Fibroblast of peridontal ligament (primary cell): ENCODE measurements around the gene FAM151A.

Experiments
- DNase-seq: peaks from one replicate; pipeline ENCODE4 v3.0.0-alpha.2; 2010; ENCODE audit errors: extremely low read depth

The FAM151A gene

DNA sequence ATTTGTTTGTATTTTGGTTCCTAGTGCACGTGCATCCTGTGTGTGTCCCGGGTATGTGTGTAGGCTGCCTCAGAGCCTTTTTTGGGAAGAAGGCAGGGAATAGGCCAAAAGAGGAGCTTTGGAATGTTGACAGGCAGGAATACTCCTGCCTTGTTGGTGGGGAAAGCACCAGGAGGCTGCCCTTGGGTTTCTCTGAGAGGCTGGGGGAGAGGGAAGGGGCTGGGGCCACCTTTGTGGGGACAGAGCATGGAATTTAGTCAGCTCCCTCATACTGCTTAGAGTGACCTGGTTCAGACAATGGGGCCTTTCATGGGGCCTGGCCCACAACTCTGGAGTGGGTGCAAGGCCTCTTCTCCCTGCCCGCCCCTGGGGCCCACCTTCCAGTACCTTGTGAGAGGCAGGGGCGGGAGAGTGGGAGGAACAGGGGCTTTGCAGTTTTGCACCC lies 44.0 kb downstream of the FAM151A start:
- no peak for DNase-seq

DNA sequence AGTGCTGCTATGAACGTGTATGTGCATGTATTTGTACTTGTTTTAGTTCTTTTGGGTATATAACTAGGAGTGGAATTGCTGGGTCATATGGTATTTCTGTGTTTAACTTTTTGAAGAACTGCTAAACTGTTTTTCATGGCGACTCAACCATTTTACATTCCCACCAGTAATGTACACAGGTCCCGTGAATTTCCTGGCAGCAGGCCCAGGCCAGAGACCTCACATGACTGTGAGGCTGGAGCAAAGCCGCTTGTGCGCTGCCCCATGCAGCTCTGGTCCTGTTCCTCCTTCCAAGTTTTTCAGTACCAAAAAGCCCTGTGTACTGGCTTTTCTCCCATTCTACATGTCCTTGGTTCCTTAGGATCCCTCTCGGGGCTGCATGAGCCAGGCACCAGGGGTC lies 45.7 kb downstream of the FAM151A start:
- DNase-seq: peak; percentile 29

DNA sequence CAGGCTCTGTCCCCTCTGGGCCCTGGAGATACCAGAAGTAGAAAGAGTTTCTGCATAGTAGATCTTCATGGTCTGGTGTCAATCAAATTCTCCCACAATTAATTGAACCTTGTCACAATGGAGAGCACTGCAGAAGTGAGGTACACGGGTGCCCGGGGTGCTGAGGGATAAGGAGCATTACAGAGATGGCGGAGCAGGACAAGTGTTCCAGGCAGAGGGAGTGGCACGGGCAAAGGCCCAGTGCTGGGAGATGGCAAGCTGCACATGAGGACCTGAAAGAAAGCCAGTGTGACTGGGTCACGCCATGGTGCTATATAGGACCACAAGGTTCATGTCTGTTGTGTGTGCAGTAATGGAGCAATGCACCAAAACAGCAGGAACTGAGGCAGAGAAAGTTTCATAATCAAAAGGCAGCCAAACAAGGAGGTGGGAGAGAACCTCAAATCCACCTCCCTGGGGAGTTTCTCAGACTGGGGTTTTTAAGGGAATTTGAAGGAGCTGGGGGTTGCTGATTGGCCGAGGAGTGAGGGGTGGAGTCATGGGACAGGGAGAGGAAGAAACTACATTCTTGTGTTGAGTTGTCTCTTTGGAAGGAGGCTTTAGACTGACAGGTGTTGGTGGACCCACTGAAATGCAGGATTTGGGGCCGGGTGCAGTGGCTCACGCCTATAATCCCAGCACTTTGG lies 47.6 kb downstream of the FAM151A start:
- DNase-seq: no peak

DNA sequence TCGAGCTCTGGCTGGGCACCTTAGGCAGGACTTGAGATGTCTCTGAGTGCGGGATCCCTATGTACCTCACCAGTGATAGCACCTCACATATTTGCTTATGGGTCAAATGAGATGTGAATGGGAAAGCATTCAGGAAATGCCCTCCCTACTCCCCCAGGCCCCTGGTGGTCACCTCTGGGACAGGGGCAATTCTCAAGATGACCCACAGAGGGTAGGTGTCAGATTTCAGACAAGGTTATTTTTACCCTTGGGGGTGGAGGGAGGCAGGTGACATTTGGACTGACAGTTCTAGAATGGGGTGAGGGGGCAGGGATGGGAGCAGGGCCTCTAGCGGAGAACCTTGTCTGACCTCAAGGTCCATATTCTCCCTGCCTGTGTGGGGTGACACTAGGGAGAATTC lies 48.2 kb downstream of the FAM151A start:
- no peak for DNase-seq

DNA sequence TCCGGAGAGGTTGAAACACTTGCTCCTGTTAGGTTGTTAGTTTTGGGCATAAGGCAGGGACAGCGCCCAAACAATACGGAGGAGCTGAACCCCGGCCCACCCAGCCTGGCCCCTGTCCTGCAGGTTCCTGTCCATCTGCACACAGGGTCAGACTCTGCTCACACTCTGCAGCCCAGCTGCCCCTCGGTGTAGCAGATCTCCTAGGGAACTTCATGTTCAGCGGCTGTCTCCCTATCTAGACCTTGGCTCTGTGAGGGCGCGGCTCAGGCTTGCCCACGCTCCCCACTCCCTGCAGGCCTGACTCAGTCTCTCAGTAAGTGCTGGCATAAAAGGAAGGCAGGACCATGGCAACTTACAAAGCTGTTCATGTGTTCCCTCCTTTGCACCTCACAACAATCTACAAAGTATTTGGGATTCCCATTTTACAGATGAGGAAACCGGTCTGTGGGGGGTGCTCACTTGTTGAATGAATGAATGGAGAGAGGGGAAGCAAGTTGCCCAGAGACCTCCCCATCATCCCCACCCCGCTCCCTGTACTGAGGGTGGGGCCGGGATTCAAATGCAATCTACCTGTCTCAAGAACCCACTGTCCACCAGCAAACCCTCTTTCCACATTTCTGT lies 49.1 kb downstream of the FAM151A start:
- no peak for DNase-seq

DNA sequence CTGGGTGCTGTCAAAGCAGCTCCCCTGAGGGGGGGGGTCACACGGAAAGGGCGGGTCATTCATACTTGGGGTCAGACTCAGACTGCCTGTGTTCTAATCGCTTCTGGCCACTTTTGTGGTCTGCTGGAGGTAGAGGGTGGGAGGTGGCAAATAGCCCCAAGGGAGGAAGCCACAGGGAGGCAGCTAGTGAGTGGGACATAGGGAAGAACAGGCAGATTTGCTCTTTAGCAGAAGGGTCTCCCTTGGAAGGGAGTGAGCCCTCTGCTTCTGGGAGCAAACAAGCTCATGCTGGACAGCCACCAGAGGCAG lies 50.8 kb downstream of the FAM151A start:
- no peak for DNase-seq

DNA sequence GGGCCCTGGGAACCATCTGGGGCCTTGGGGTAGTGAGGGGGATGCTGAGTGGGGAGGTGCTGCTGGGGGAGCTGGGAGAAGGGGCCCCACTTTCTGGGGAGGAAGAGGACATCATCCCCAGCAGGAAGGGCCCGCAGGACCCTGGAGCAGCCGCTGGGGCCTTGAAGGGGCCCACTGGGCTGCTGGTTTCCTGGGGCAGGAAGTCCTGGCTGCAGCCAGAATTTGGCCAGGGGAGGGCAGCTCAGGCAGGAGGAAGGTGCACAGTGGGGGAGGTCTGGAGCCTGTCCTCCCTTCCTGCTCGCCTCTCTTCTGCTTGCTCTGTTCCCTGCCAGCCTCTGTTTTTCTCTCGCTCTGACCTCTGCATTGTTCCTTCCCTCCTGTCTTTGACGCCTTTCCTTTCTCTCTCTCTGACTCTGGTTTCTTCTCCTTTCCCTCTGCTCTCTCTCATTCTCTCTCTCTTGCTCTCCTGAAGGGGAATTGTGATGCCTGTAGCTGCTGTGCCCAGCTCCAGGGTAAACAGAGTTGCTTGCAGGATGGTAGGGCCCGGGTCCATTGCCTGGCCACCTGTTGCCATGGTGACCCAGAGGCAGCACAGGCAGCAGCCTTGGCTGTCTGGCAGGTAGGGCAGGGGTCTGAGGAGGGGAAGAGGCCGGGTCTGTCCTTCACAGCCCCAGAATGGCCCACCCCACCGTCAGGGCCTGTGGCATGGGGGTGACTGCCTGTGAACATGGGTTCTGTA lies 51.4 kb downstream of the FAM151A start:
- no peak for DNase-seq

DNA sequence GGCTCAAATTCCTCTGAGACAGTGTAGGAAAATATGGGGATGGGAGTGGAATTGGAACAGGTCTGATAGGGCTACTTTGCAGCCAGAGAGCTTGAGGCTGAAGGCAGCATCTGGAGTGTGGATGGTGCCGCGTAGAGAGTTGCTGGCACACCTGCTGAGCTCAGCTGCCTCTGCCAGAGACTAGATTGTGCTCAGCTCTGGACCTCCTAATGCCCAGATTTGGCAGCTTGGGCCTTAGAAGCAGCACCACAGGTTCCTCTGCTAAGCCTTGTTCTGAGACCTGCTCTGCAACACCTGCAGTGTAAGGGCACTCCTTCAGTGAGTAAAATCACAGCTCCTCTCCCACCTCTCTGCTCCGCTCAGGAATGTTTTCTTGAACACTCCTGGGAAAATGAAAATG lies 52.0 kb downstream of the FAM151A start:
- DNase-seq: no peak

DNA sequence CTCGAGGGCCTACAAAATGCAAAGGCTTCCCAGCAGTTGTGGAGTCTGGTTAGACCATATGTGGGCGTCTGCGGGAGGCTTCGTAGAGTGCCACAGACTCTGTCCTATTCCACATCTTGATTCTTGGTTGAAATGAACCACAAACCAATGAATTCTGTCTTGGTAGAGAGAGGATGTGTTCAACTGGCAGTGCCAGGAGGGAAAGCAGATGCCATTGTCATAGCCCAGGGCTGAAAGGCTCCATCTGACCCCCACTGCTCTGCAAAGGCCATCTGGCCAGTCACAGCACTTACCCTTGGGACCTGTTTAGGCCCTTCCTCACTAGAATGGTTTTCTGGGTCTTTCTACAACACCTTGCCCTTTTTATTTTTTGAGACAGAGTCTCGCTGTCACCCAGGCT lies 53.2 kb downstream of the FAM151A start:
- DNase-seq: no peak

DNA sequence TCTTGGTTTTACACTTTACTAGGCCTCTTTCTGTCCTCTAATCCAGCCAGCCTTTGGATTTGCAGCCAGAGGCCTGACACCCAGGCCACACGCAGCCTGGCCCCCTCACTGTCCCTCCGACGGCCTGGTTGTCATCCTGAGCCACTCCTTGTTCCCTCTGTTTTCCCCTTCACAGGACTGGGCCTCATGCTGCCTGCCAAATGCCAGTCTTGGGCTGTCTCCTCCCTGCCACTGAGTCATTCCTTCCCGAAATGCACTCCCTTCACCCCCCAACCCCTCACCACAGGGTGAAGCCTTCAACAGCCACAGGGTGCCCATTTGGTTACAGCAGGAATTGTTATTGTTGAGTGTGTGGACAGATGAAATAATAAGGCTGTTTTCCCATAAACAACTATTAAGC lies 54.0 kb downstream of the FAM151A start:
- peak; percentile 4 for DNase-seq

DNA sequence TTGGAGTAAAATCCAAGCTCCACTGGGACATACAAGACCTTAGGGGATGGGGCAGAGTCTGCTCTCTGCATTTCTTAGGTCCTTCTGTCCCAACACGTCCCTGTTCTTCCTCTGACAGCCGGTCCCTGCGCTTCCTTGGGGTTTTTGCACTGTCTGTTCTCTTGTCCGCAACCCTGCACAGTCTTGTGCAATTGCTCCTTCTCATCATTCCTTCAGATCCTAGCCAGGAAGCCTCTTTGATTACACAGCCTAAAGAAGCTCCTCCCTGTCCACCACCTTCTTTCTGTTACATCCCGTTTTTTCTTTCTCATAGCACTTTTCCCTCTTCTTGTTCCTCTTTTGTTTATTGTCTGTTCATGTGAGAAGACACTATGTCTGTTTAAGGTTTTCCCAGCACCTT lies 55.4 kb downstream of the FAM151A start:
- DNase-seq: peak; percentile 37

DNA sequence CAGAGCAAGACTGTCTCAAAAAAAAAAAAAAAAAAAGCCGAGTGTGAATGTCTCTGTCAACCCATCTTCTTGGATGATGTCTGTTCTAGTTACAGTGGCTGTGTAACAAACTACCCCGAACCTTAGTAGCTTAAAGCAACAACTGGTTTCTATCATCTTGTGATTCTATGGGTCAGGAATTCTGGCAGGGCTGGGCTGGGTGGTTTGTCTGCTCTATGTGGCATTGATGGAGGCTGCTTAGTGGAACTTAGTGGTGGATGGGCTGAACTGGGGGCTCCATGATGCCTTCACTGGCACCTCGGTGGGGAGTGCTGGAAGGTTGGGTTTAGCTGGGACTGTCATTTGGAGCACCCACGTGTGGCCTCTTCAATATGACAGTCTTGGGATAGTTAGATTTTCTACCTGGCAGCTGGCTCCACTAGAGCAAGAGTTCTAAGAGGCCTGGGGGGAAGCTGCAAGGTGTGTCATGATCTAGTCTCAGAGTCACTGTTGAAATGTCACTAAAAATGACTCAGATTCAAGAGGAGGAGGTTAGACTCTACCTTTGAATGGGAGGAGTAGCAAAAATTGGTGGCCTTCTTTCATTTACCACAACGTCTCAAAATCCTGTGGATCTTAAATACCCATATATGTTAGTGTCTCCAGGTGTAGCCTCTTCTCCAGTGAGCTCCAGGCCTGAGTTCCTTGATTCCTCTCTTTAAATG lies 56.7 kb downstream of the FAM151A start:
- DNase-seq: no peak

DNA sequence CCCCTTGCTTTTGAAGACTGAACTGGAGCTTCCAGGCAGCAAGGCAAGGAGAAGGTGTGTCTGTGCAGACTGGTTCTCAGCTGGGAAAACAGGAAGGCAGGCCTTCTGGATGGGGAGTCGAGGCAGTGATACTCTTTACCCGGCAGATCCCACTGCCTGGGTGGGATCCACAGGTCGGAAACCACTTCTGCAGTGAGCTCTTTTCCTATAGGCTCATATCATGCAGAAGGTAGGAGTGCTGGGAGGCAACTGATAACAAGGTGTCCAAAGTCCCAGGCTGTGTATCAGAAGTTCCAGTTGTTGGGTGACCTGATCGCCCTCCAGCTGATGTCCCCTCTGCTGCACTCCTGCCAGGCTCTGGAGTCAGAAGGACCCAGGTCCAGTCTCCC lies 58.2 kb downstream of the FAM151A start:
- DNase-seq: no peak

DNA sequence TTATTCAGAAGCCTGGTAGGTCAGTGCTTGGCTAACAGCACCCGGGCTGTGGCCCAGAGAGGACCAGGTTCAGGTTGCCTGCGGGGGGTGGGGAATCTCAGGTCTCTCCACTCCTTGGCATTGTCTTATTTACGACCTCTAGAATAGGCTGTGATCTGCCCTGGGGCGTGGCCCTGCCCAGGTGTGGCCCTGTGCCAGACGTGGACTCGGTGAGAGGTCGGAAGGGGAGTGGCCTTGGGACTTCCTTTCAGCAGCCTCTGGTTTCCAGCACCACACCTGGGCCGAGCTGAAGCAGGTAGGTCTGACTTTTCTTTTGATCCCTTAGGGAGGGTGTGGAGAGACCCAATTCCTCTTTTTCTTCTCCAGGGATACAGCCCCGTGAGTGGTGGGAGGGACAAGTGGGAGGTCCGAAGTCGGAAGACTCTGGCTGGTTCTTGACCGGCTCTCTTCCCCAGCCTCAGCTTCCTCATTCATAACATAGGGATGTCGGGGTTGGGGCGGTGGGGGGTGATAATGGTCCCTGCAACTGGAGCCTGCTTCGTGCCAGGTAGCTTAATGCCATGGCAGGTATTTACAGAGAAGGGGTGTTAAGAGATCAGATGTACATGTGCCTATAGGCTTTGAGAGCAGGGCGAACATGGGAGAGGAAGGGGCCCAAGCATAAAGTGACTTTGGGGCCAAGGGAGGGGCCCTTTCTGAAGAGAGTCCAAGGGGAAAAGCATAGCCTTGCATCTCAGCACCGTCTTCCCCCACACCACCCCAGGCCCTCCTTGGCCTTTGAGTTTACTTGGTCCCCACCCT lies 58.8 kb downstream of the FAM151A start:
- DNase-seq: no peak

DNA sequence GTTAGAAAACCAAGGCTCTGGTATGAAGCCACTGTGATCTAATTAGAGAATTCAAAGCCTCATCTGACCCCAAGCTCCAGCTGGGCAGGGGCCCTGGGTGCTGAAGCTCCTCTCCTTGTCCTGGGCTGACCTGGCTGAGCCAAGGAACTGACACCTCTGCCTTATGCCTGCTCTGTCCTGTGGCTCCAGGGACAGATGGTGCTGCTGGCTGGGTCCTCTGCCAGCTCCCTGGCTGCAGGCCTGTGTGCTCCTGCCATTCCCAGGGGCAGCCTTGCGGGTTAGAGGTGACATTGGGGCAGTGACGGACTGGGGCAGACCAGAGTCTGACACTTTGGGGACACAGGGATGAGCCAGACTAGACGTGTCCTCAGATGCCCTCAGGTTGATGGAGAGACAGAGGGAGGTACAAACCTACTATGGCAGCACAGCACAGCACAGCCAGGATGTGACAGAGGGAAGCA lies 63.5 kb downstream of the FAM151A start:
- DNase-seq: no peak
